Measurements from ENCODE around the gene PLCH2. TPM values are rescaled to one million over a fixed set of nuclear protein-coding genes. Genes with fewer than 3 reads are reported as not detected.
"Not testable (repeated sequence)": the region's sequence is repeated elsewhere in the genome, so short reads cannot be mapped to it uniquely, and the experiment has no call there.

The PLCH2 gene
- total RNA-seq, 2 experiments from 2014 or later: 1.4 to 2.2 TPM

DNA sequence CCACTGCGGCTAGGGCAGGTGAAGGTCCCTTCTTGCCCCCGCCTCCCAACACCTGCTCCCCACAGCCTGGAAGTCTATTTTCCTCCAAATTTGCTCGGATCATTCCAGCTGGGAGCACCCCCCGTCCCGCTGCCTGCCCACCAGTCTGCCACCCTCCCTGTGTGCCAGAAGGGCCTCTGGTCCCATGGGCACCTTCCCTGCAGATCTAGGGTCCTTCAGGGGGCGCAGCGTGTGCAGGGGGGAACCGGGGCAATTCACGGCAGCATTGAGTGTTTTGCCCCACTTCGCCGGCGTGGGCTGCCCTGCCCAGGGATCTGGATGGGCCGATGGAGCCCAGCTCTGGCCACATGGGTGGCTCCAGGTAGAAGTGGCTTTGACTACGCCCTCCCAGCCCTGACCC lies 37.4 kb upstream of the PLCH2 start:
- Histone ChIP-seq H3K4me2 (ENCODE audit: low read length) (no peak overlapping the region), H4K20me1 (ENCODE audit: insufficient read depth, low read length) (no peaks in the 10 kb centered on the region; the same call in 1 of the 2 replicates), H3K36me3 (ENCODE audit: insufficient read depth, low read length) (no peaks in the 10 kb centered on the region), H3K79me2 (ENCODE audit: insufficient read depth, low read depth, low read length) (no peaks in the 10 kb centered on the region), H3K9me3 (ENCODE audit: low read length) (no peaks in the 10 kb centered on the region), H3K4me1 (ENCODE audit: insufficient read depth, low read length, poor library complexity, severe bottlenecking) (peaks cover 5% of the 10 kb centered on the region), H2AFZ (ENCODE audit: low read length) (no peak overlapping the region), H3K4me3 (ENCODE audit: low read depth, low read length, poor library complexity, severe bottlenecking) (no peak overlapping the region), H3K9me2 (ENCODE audit: insufficient read depth, low read length) (no peaks in the 10 kb centered on the region), H3K27ac (ENCODE audit: low read depth, low read length, poor library complexity, severe bottlenecking) (no peak overlapping the region)
- TF ChIP-seq EZH2phosphoT487 (IDR thresholded peaks at IDR 0.05; ENCODE audit: borderline replicate concordance, low read depth, low read length): no peak
- TF ChIP-seq, protein P1, sequence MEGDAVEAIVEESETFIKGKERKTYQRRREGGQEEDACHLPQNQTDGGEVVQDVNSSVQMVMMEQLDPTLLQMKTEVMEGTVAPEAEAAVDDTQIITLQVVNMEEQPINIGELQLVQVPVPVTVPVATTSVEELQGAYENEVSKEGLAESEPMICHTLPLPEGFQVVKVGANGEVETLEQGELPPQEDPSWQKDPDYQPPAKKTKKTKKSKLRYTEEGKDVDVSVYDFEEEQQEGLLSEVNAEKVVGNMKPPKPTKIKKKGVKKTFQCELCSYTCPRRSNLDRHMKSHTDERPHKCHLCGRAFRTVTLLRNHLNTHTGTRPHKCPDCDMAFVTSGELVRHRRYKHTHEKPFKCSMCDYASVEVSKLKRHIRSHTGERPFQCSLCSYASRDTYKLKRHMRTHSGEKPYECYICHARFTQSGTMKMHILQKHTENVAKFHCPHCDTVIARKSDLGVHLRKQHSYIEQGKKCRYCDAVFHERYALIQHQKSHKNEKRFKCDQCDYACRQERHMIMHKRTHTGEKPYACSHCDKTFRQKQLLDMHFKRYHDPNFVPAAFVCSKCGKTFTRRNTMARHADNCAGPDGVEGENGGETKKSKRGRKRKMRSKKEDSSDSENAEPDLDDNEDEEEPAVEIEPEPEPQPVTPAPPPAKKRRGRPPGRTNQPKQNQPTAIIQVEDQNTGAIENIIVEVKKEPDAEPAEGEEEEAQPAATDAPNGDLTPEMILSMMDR (conservative IDR thresholded peaks at IDR 0.05; ENCODE audit: low read length): no peak
- no peak for DNase-seq (ENCODE audit: low spot score)
- ChIA-PET CTCF (ENCODE audit: unreplicated experiment) (no interaction called here), POLR2A (no interaction called here)
- no TSS peak for BruUV-seq (replicated peaks)
- intact Hi-C loops (cut with micrococcal nuclease; ENCODE audit: unreplicated experiment): no loop called here

DNA sequence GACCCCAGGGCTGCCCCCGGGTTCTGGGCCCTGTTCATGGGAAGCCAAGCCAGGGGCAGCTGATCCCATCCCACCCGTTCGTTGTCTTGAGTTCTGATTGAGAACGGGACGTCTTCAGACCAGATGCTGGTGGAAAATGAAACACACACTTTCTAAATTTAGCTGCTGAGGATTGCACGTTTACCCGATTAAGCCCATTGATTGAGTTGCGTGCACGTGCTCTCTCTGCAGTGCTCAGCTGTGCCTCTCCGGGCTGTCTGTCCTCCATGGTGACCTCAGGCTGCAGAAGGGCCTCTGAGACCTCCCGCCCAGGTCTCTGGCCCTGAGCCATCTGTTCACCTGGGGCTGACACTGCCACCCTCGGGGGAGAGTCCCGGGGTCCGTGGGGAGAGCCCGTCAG lies 36.7 kb upstream of the PLCH2 start:
- Histone ChIP-seq H3K9me3 (ENCODE audit: low read length) (no peaks in the 10 kb centered on the region), H3K4me2 (ENCODE audit: low read length) (no peak overlapping the region), H3K4me1 (ENCODE audit: insufficient read depth, low read length, poor library complexity, severe bottlenecking) (peaks cover 5% of the 10 kb centered on the region), H3K9me2 (ENCODE audit: insufficient read depth, low read length) (no peaks in the 10 kb centered on the region), H4K20me1 (ENCODE audit: insufficient read depth, low read length) (no peaks in the 10 kb centered on the region), H2AFZ (ENCODE audit: low read length) (no peak overlapping the region), H3K79me2 (ENCODE audit: insufficient read depth, low read depth, low read length) (no peaks in the 10 kb centered on the region), H3K4me3 (ENCODE audit: low read depth, low read length, poor library complexity, severe bottlenecking) (no peak overlapping the region), H3K36me3 (ENCODE audit: insufficient read depth, low read length) (no peaks in the 10 kb centered on the region), H3K27ac (ENCODE audit: low read depth, low read length, poor library complexity, severe bottlenecking) (no peak overlapping the region)
- ChIA-PET CTCF (ENCODE audit: unreplicated experiment) (no interaction called here), POLR2A (no interaction called here)
- no peak for DNase-seq (ENCODE audit: low spot score)
- TF ChIP-seq EZH2phosphoT487 (IDR thresholded peaks at IDR 0.05; ENCODE audit: borderline replicate concordance, low read depth, low read length): no peak
- TF ChIP-seq, protein P1 (conservative IDR thresholded peaks at IDR 0.05; ENCODE audit: low read length): no peak
- intact Hi-C loops (cut with micrococcal nuclease; ENCODE audit: unreplicated experiment): no loop called here
- BruUV-seq (replicated peaks): no TSS peak

DNA sequence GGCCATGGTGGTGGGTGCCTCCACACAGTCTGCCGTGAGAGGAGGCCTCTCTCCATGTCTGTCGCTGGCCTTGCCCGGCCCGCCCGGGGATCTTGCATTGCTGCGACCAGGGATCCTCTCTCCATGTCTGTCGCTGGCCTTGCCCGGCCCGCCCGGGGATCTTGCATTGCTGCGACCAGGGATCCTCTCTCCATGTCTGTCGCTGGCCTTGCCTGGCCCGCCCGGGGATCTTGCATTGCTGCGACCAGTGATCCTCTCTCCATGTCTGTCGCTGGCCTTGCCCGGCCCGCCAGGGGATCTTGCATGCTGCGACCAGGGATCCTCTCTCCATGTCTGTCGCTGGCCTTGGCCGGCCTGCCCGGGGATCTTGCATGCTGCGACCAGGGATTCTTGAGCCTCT lies 35.7 kb upstream of the PLCH2 start:
- H3K4me3 ChIP-seq (ENCODE audit: low read depth, low read length, poor library complexity, severe bottlenecking); POLR2A ChIA-PET; H3K9me3 ChIP-seq (ENCODE audit: low read length); H3K9me2 ChIP-seq (ENCODE audit: insufficient read depth, low read length); intact Hi-C loops (cut with micrococcal nuclease; ENCODE audit: unreplicated experiment); H2AFZ ChIP-seq (ENCODE audit: low read length); H3K4me1 ChIP-seq (ENCODE audit: insufficient read depth, low read length, poor library complexity, severe bottlenecking); DNase-seq (ENCODE audit: low spot score); H3K4me2 ChIP-seq (ENCODE audit: low read length); H3K27ac ChIP-seq (ENCODE audit: low read depth, low read length, poor library complexity, severe bottlenecking); H3K79me2 ChIP-seq (ENCODE audit: insufficient read depth, low read depth, low read length); H3K36me3 ChIP-seq (ENCODE audit: insufficient read depth, low read length); CTCF ChIA-PET (ENCODE audit: unreplicated experiment); BruUV-seq (replicated peaks); H4K20me1 ChIP-seq (ENCODE audit: insufficient read depth, low read length): not testable (repeated sequence)
